Activated CD4-positive, alpha-beta T cell treated with anti-CD3 and anti-CD28 coated beads for 36 hours (primary cell): ENCODE results near the gene TIMP3. TPM values are rescaled to one million over a fixed set of nuclear protein-coding genes. Genes with fewer than 3 reads are reported as not detected.

Experiments
- ATAC-seq: fragments of 200-7000 bp; cut with Tn5 transposase; one replicate; pipeline ENCODE4 v1.10.0; 2021; ENCODE audit warnings: mild to moderate bottlenecking, moderate library complexity
- CTCF ChIA-PET: fragments of 350-600 bp; sonication (Branson Sonifier 250); formaldehyde crosslinking; loops from one replicate; lab custom pipeline; 2021; ENCODE audit warnings: antibody characterized with exemption; lab: Charles Lee
- POLR2A ChIA-PET: fragments of 350-600 bp; sonication (Branson Sonifier 250); formaldehyde crosslinking; loops from one replicate; lab custom pipeline; 2021; ENCODE audit warnings: antibody characterized with exemption, inconsistent platforms; lab: Charles Lee
- DNase-seq: peaks from one replicate; pipeline ENCODE4 v3.0.0-alpha.2; 2020
- H3K27ac Mint-ChIP-seq: one replicate; pipeline ENCODE4 v1.8.0; 2021; ENCODE audit warnings: mixed read lengths
- H3K27me3 Mint-ChIP-seq: one replicate; pipeline ENCODE4 v1.8.0; 2021; ENCODE audit warnings: mixed read lengths
- H3K36me3 Mint-ChIP-seq: one replicate; pipeline ENCODE4 v1.8.0; 2021; ENCODE audit warnings: low read depth, mixed read lengths
- H3K4me1 Mint-ChIP-seq: one replicate; pipeline ENCODE4 v1.8.0; 2021; ENCODE audit warnings: mixed read lengths
- H3K4me3 Mint-ChIP-seq: one replicate; pipeline ENCODE4 v1.8.0; 2021; ENCODE audit warnings: mild to moderate bottlenecking, moderate library complexity, mixed read lengths
- H3K9me3 Mint-ChIP-seq: one replicate; pipeline ENCODE4 v1.8.0; 2021; ENCODE audit warnings: low read depth, mixed read lengths
- intact Hi-C, 2 experiments: fragments of 100-400 bp; cut with DNase I in 1 of 2; cut with micrococcal nuclease in 1 of 2; formaldehyde crosslinking; loops; one replicate each; pipeline versions ENCODE4 v1.14.2 to v1.15.1; 2022 to 2024; cut with DNase I, micrococcal nuclease
- total RNA-seq, 2 experiments: library from RNA; stranded (reverse); gene quantifications; one replicate each; pipeline ENCODE4 v1.2.3, GENCODE V29; 2021

Gene TIMP3
- total RNA-seq, 2 experiments from 2014 or later: not detected

DNA sequence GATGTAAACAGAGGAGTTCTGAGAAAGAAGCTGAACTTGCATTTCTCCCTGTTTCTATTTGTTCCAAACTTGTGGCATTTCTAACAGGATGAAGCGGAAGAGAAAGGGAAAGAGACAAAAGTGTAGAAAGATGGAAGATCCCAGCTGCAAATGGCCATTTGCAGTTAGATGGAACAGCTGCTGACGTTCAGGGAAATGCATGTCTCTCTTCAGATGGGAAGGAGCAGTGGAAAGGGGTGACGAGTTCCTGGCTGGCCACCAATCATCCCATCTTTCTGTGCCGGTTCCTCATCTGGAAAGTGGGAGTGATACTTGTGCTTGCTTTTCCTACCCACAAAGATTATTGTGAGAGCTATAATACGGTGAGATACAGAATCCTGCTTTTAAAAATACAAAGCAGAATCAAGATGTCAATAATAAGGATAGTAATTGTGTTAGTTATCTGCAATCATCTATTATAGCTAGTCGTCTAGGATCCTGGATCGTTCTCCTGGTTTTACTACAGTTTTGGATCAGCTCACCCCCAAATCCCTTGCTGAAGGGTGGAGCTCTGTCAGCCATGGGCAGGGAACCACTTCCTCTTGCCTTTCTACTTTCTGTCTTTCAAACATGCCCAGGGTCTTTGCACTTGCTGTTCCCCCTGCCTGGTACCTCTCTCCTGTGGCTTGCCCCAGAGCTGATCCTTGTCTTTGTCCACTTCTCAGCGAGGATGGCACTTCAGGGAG lies 1.2 kb upstream of the TIMP3 start:
- no peaks in the 10 kb centered on the region for H3K36me3 Mint-ChIP-seq
- POLR2A ChIA-PET: no interaction called here
- peaks cover 4% of the 10 kb centered on the region for H3K4me1 Mint-ChIP-seq
- no peak overlapping the region for H3K4me3 Mint-ChIP-seq
- DNase-seq (no peak), ATAC-seq (no peak)
- intact Hi-C loops: no loop called here
- H3K27me3 Mint-ChIP-seq: peaks cover 60% of the 10 kb centered on the region
- CTCF ChIA-PET: interaction anchor here (0.8 to 1.7 kb wide), 2 partner anchors 40 to 271 kb away, joined by 4 read pairs; no protein-coding TSS in a partner anchor
- no peak overlapping the region for H3K27ac Mint-ChIP-seq
- H3K9me3 Mint-ChIP-seq: no peaks in the 10 kb centered on the region

DNA sequence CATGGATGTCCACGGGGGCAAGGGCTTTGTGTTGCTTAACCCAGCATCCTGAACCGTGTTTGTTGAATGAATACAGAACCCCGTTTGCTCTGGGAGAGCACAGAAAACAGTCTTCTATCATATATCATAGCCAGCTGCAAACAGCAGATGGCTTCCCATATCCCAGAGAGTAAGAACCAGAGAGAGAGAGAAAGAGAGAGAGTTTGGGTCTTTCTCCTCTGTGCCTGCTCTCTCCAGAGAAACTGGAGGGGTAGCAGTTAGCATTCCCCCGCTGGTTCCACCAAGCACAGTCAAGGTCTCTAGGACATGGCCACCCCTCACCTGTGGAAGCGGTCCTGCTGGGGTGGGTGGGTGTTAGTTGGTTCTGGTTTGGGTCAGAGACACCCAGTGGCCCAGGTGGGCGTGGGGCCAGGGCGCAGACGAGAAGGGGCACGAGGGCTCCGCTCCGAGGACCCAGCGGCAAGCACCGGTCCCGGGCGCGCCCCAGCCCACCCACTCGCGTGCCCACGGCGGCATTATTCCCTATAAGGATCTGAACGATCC lies 440 bp upstream of the TIMP3 start:
- ChIA-PET CTCF (no interaction called here), POLR2A (no interaction called here)
- no peak for ATAC-seq
- Mint-ChIP-seq H3K9me3 (no peaks in the 10 kb centered on the region), H3K4me3 (no peak overlapping the region), H3K36me3 (no peaks in the 10 kb centered on the region), H3K27ac (no peak overlapping the region), H3K4me1 (peaks cover 4% of the 10 kb centered on the region), H3K27me3 (peaks cover 57% of the 10 kb centered on the region)
- intact Hi-C loops: no loop called here
- no peak for DNase-seq

DNA sequence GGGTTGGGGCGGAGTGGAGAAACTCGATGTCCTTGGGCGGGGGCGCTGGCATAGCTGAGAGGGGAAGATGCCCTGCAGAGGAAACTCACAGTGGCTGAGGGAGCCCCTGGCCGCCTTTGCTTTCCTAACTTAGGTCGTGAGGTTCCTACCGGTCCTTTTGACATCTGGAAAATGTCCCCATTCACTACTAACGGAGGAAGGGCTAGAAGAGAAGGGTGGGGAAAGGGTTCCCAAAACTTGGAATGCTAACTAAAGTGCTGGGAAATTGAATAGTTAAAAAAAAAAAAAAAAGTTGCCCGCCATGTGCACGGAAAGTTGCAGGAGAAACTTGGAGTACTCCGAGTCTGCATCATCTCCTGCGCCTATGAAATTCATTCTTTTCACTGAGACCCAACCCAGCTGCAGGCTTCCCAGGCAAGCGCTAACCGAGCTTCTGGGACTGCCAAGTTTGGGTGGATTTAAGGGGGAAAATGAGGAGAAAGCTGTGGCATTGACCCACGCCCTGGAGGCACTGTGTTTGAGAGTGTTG lies 796 bp downstream of the TIMP3 start:
- peaks cover 4% of the 10 kb centered on the region for H3K4me1 Mint-ChIP-seq
- no peaks in the 10 kb centered on the region for H3K36me3 Mint-ChIP-seq
- no peak overlapping the region for H3K27ac Mint-ChIP-seq
- H3K4me3 Mint-ChIP-seq: no peak overlapping the region
- ChIA-PET CTCF (interaction anchor here (0.6 to 1.3 kb wide), 2 partner anchors 112 to 142 kb away, joined by 3 to 4 read pairs; no protein-coding TSS in a partner anchor), POLR2A (no interaction called here)
- ATAC-seq (no peak), DNase-seq (no peak)
- peaks cover 52% of the 10 kb centered on the region for H3K27me3 Mint-ChIP-seq
- intact Hi-C loops: no loop called here
- H3K9me3 Mint-ChIP-seq: no peaks in the 10 kb centered on the region

DNA sequence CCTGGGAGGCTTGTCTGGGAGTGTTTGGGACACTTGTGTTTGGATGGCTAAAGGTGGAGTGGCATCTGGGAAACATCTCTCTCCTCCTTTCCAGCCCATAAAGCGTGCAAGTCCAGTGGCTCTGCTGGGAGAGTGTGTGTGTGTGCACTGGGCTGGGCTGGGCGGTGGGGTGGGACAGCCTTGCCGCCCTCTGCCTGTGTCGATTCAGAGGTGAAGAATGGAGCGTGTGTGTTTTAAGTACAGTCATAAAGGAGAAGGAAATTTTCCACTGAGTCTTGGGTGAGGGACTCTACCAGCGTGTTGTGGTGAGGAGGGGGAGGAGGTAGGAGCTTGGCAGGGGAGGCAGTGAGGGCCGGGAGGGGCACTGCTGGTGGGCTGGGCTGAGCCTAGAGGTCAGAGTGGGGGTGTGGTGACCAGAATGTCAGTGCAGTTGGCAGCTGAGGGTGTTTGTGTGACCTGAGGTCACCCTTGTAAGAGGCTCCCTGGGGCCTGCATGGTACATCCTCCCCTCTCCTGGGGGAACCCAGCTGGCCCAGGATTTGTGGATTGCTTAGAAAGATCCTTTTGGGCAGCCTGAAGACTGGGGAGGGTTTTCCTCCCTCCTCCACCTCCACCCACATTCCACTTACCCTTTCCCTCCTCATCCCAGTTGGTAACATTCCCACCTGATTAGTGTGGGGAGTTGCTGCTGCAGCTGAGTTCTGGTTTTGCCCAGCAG lies 1.7 kb downstream of the TIMP3 start:
- DNase-seq (no peak), ATAC-seq (no peak)
- H3K4me1 Mint-ChIP-seq: peaks cover 4% of the 10 kb centered on the region
- ChIA-PET CTCF (interaction anchor here (1.0 to 1.3 kb wide), 2 partner anchors 24 to 143 kb away, joined by 3 to 4 read pairs; no protein-coding TSS in a partner anchor), POLR2A (no interaction called here)
- H3K4me3 Mint-ChIP-seq: no peak overlapping the region
- no peaks in the 10 kb centered on the region for H3K9me3 Mint-ChIP-seq
- no peak overlapping the region for H3K27ac Mint-ChIP-seq
- intact Hi-C loops: no loop called here
- peaks cover 49% of the 10 kb centered on the region for H3K27me3 Mint-ChIP-seq
- H3K36me3 Mint-ChIP-seq: no peaks in the 10 kb centered on the region

DNA sequence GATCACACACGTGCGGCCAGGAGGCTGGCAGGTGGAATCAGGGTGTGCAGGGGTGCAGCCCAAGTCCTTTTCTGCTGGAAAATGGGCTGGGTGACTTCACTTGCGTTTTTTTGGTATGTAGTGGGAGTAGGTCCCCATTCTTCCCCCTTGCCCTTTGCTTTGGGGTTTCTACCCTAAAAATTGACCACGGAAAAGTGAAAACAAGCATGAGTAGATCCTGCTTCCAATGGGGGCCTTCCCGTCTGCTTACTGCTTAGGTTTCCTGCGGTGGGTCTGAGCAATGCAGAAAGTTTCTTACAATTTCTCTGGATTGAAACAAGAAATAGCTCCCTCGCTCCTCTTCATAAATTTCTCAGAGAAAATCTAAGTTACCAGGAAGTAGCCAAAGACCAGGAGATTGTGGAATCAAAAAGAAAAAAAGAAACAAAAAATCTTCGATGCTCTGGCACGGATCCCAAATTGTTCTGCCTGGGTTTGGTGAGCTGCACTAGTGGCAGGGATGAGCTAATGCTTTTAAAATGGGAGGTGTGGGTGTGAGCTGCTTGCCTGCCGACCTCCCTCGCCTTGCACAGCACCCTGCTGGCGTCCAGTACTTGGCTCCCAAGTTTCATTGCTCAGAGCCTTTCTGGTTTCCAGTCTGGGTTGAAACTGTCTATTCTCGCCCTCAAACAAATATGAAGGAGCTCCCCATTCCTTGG lies 2.4 kb downstream of the TIMP3 start:
- Mint-ChIP-seq H3K4me1 (peaks cover 4% of the 10 kb centered on the region), H3K27me3 (peaks cover 49% of the 10 kb centered on the region), H3K4me3 (no peak overlapping the region), H3K9me3 (no peaks in the 10 kb centered on the region), H3K27ac (no peak overlapping the region), H3K36me3 (no peaks in the 10 kb centered on the region)
- ChIA-PET POLR2A (no interaction called here), CTCF (interaction anchor here (1.0 kb wide), 1 partner anchor 23 kb away, joined by 3 read pairs; no protein-coding TSS in a partner anchor)
- ATAC-seq: no peak
- DNase-seq: no peak
- intact Hi-C loops: no loop called here

DNA sequence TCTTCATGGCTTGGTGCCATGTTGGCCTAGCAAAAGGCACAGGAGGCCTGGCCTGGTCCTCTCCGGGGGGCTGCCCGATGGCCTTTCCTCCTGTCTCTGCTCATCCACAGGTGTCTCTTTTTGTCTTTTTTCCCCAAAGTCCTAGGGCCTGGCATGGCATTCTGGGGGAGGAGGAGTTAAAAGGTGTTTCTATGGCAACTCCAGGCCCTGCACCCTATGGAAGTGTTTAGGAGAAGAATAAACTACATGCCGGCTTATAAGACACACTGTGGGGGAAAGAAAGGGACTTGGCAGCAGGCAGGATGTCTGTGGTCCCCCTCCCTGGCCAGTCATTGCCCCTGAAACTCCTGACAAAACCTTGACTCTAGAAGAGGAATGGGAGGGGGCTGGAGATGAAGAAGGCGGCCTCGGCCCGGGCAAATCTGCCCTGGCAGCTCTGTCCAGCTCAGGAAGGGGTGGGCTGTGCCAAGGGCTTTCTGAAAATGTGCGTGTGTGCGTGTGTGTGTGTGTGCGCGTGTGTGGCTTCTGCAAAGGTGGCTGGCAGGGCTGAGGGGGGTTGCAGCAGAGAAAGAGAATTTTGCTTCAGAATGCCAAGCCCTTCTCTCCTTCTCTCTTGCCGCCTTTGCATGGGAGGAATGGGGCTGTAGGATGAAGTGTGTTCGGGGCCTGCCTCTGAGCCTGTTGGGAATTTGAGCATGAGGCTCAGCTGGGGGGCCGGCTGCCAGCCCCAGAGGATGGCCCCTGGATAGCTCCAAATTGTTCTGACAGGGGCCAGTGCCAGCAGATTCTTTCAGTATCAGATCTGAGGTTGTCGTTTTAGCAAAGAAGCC lies 3.2 kb downstream of the TIMP3 start:
- Mint-ChIP-seq H3K27ac (no peak overlapping the region), H3K36me3 (no peaks in the 10 kb centered on the region), H3K27me3 (peaks cover 48% of the 10 kb centered on the region), H3K9me3 (no peaks in the 10 kb centered on the region), H3K4me1 (peaks cover 4% of the 10 kb centered on the region), H3K4me3 (no peak overlapping the region)
- no peak for DNase-seq
- POLR2A ChIA-PET: no interaction called here
- ATAC-seq: no peak
- intact Hi-C loops: no loop called here
- CTCF ChIA-PET: interaction anchor here (1.0 to 2.0 kb wide), 2 partner anchors 8 to 22 kb away, joined by 3 to 11 read pairs; no protein-coding TSS in a partner anchor

DNA sequence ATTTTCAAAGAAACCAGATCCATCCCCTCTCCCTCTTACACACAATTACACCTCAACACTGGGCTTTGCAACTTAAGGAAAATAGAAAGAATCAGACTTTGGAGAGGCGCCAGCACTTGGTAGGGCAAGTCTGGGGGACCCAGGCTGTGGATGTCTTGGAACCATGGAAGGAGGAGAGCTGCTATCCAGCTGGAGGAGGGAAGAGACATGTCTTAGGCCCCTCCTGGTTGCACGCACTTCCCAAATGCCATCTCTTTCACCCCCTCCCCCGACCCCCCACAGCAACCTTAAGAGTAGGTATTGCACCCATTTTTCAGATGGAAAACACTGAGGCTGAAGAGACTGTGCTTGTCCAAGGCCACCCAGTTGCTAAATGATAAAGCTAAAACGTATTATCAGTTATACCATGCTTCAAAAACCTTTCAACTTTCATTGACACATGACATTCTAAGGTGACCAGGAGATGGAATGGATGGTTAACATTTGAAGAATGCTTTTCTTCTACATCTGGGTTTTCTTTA lies 3.9 kb downstream of the TIMP3 start:
- Mint-ChIP-seq H3K27me3 (peaks cover 44% of the 10 kb centered on the region), H3K9me3 (no peaks in the 10 kb centered on the region), H3K36me3 (no peaks in the 10 kb centered on the region), H3K4me3 (no peak overlapping the region), H3K4me1 (peaks cover 4% of the 10 kb centered on the region), H3K27ac (no peak overlapping the region)
- ChIA-PET POLR2A (no interaction called here), CTCF (interaction anchor here (0.6 to 2.0 kb wide), 3 partner anchors 8 to 276 kb away, joined by 3 to 11 read pairs (median 4); no protein-coding TSS in a partner anchor)
- ATAC-seq (no peak), DNase-seq (no peak)
- intact Hi-C loops: no loop called here

DNA sequence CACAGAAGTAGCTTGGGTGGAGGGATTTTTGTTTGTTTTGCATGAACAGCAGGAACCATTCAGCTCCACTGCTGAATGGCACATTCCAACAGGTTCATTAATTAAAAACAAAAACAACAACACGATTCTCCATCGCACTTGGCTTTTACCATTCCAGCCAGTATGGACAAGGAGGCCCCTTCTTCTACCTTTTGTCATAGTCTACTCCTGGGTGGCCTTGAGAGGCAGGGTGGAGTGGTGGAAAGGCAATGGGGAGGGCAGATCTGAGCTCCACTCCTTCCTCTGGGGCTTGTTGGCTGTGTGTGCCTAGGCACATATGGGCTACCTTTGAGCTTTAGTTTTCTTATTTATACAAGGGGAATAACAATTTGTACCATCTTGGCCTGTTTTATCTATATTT lies 4.8 kb downstream of the TIMP3 start:
- no peak for DNase-seq
- ChIA-PET CTCF (interaction anchor here (1.1 to 2.0 kb wide), 2 partner anchors 9 to 10 kb away, joined by 3 to 11 read pairs; no protein-coding TSS in a partner anchor), POLR2A (no interaction called here)
- no peak for ATAC-seq
- Mint-ChIP-seq H3K36me3 (no peaks in the 10 kb centered on the region), H3K4me3 (no peak overlapping the region), H3K27me3 (peaks cover 36% of the 10 kb centered on the region), H3K4me1 (peaks cover 4% of the 10 kb centered on the region), H3K9me3 (no peaks in the 10 kb centered on the region), H3K27ac (no peak overlapping the region)
- intact Hi-C loops: no loop called here

DNA sequence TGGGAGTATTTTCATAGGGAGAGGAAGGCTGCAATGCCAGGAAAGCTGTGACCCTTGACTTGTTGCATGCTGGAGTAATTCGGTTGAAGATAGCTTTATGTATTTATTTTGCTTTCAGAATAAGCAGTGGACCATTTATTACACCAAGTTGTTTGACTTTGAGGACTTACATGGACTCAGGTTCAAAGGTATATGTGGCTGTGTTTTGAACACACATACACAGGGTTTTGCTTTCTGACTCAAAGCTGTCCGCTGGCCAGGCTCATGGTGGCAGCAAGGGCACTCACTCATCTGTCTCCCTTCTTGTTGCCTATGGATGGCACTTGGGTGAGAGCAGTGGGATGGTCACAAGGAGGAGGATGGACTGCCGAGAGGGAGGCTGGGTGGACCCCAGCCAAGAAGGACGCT lies 6.5 kb downstream of the TIMP3 start:
- H3K27me3 Mint-ChIP-seq: peaks cover 26% of the 10 kb centered on the region
- no peaks in the 10 kb centered on the region for H3K4me1 Mint-ChIP-seq
- ATAC-seq (no peak), DNase-seq (no peak)
- intact Hi-C loops: no loop called here
- no peaks in the 10 kb centered on the region for H3K9me3 Mint-ChIP-seq
- H3K27ac Mint-ChIP-seq: no peak overlapping the region
- no peaks in the 10 kb centered on the region for H3K36me3 Mint-ChIP-seq
- H3K4me3 Mint-ChIP-seq: no peak overlapping the region
- CTCF ChIA-PET: interaction anchor here (0.6 to 1.4 kb wide), 3 partner anchors 11 to 178 kb away, joined by 3 to 4 read pairs (median 3); no protein-coding TSS in a partner anchor
- POLR2A ChIA-PET: no interaction called here

DNA sequence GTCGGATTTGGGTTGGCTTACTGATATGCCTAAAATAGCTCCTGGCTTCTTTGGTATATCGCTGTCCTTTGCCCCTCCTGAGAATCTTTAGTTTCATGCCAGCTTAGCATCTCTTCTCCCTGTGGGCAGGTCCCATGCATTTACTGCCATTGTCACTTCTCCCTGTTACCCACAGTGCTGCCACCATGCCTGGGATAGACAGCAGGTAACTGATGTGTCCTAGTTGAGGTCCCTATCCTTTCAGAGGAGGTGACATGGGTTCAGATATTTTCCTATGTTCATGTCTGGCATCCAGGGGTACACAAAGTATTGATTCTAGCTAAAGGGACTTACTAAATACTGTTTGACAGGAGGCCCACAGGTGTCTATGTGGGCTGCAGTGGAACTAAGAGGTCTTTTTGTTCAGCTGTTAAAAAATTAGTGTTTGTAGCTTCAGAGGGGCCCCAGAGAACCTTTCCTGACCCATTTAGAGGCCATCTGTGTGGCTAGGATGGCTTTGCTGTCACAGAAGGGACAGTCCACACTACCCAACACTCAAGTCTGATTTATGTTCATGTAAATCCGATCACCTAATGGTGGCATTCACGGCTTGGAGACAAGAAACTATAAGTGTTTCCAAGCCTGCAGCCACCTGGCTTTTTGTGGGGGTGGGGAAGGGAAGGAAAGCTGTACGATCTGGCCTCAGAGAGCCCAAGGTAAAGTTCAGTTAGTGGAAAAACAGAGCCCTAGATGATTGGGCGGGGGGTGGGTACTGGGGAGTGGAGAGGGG lies 8.5 kb downstream of the TIMP3 start:
- ATAC-seq: no peak
- no peaks in the 10 kb centered on the region for H3K9me3 Mint-ChIP-seq
- CTCF ChIA-PET: interaction anchor here (0.5 to 2.8 kb wide), 4 partner anchors 13 to 281 kb away, joined by 3 to 12 read pairs (median 4); no protein-coding TSS in a partner anchor
- H3K36me3 Mint-ChIP-seq: no peaks in the 10 kb centered on the region
- H3K4me3 Mint-ChIP-seq: no peak overlapping the region
- no peaks in the 10 kb centered on the region for H3K4me1 Mint-ChIP-seq
- H3K27ac Mint-ChIP-seq: no peak overlapping the region
- no peak for DNase-seq
- POLR2A ChIA-PET: no interaction called here
- H3K27me3 Mint-ChIP-seq: peaks cover 13% of the 10 kb centered on the region
- intact Hi-C loops: no loop called here
